HCT116 (cell line): ENCODE data around the gene ROR2. TPM values are rescaled to one million over a fixed set of nuclear protein-coding genes. Genes with fewer than 3 reads are reported as not detected.

Experiments
- ATAC-seq: fragments of 200-7000 bp; cut with Tn5 transposase; 2 replicates; pipeline ENCODE4 v1.9.1; 2020; ENCODE audit warnings: mild to moderate bottlenecking, moderate library complexity
- BruUV-seq: library from RNA; stranded (reverse); fragments of 400-500 nt; replicated peaks from 2 replicates; lab custom pipeline; 2021; lab: Mats Ljungman, UMichigan
- CTCF ChIA-PET: fragments of 300-600 bp; sonication (Branson Sonifier 250); formaldehyde crosslinking; loops from one replicate; lab custom pipeline; 2021; ENCODE audit warnings: antibody characterized with exemption; lab: Charles Lee
- POLR2A ChIA-PET: fragments of 300-600, 350-600 bp; sonication (Branson Sonifier 250); formaldehyde crosslinking; loops from one replicate; lab custom pipeline; 2021; ENCODE audit warnings: antibody characterized with exemption; lab: Charles Lee
- RAD21 ChIA-PET, 2 experiments: fragments of 300-600 bp; sonication (Branson Sonifier 250); formaldehyde crosslinking; loops; one replicate each; lab custom pipeline; 2023; ENCODE audit warnings: low total read pairs in 2 of 2; ENCODE audit not compliant: uncharacterized antibody in 2 of 2, unreplicated experiment in 2 of 2, low non-redundant PET in 1 of 2; lab: Charles Lee
- DNase-seq: peaks from one replicate; pipeline ENCODE4 v3.0.0-alpha.2; 2010; ENCODE audit warnings: low read depth, low spot score
- H2AFZ ChIP-seq: fragments of 200-600 bp; shearing (Covaris generic), sonication (generic); 2 replicates; pipeline ENCODE4 v1.6.1; 2017; ENCODE audit warnings: low read depth, mixed run types, mixed read lengths, antibody characterized with exemption, low read length; ENCODE audit not compliant: poor library complexity, severe bottlenecking
- H3K27ac ChIP-seq: 2 replicates; pipeline ENCODE4 v1.5.1; 2012; ENCODE audit warnings: low read depth, low read length
- H3K27me3 ChIP-seq: fragments of 200-600 bp; sonication (generic); 2 replicates; pipeline ENCODE4 v1.6.1; 2016; ENCODE audit warnings: mixed run types, low read length, mixed read lengths; ENCODE audit not compliant: insufficient read depth
- H3K36me3 ChIP-seq, 2 experiments: fragments of 200-500 bp in 1 of 2; fragments of 200-600 bp in 1 of 2; sonication (Bioruptor generic) in 1 of 2; sonication (generic) in 1 of 2; 2 replicates each; pipeline versions ENCODE4 v1.5.1 to v1.6.1; 2014 to 2016; ENCODE audit warnings: low read length in 2 of 2, inconsistent platforms in 1 of 2, mixed read lengths in 1 of 2, mixed run types in 1 of 2; ENCODE audit not compliant: insufficient read depth in 2 of 2, control insufficient read depth in 1 of 2
- H3K4me1 ChIP-seq, 2 experiments: fragments of 200-600 bp in 1 of 2; sonication (generic) in 1 of 2; 2 replicates each; pipeline versions ENCODE4 v1.5.1 to v1.6.1; 2012 to 2017; ENCODE audit warnings: low read length in 2 of 2, inconsistent platforms in 1 of 2, mild to moderate bottlenecking in 1 of 2, mixed read lengths in 1 of 2, mixed run types in 1 of 2, moderate library complexity in 1 of 2; ENCODE audit not compliant: insufficient read depth in 2 of 2, control insufficient read depth in 1 of 2
- H3K4me2 ChIP-seq: fragments of 200-600 bp; sonication (generic); 2 replicates; pipeline ENCODE4 v1.6.1; 2017; ENCODE audit warnings: mixed run types, low read length, mixed read lengths
- H3K4me3 ChIP-seq, 2 experiments: fragments of 200-600 bp in 1 of 2; sonication (generic) in 1 of 2; replicated peaks in 1 of 2; 2 replicates each; pipeline ENCODE4 v1.5.1; 2011 to 2016; ENCODE audit warnings: low read length in 2 of 2, control low read depth in 1 of 2, low read depth in 1 of 2, mild to moderate bottlenecking in 1 of 2, mixed read lengths in 1 of 2, mixed run types in 1 of 2
- H3K79me2 ChIP-seq: fragments of 200-600 bp; sonication (generic); 2 replicates; pipeline ENCODE4 v1.6.1; 2017; ENCODE audit warnings: mild to moderate bottlenecking, mixed run types, low read length, moderate library complexity, mixed read lengths; ENCODE audit not compliant: insufficient read depth
- H3K9ac ChIP-seq: fragments of 200-600 bp; sonication (generic); 2 replicates; pipeline ENCODE4 v1.6.1; 2016; ENCODE audit warnings: low read length, mixed read lengths
- H3K9me2 ChIP-seq: fragments of 200-600 bp; sonication (generic), shearing (Covaris generic); 2 replicates; pipeline ENCODE4 v1.6.1; 2017; ENCODE audit warnings: mixed run types, mild to moderate bottlenecking, moderate library complexity; ENCODE audit not compliant: insufficient read depth
- H3K9me3 ChIP-seq, 2 experiments: fragments of 200-500 bp in 1 of 2; fragments of 200-600 bp in 1 of 2; sonication (Bioruptor generic) in 1 of 2; sonication (generic) in 1 of 2; 2 replicates each; pipeline ENCODE4 v1.6.1; 2014 to 2017; ENCODE audit warnings: low read length in 2 of 2, mixed read lengths in 2 of 2, inconsistent platforms in 1 of 2, low read depth in 1 of 2, mild to moderate bottlenecking in 1 of 2, mixed run types in 1 of 2, moderate library complexity in 1 of 2; ENCODE audit not compliant: control insufficient read depth in 1 of 2, insufficient read depth in 1 of 2
- H4K20me1 ChIP-seq: fragments of 200-600 bp; sonication (generic), shearing (Covaris generic); 2 replicates; pipeline ENCODE4 v1.6.1; 2017; ENCODE audit warnings: mixed run types, mild to moderate bottlenecking, moderate library complexity; ENCODE audit not compliant: insufficient read depth
- CBX3 ChIP-seq: IDR thresholded peaks from 2 replicates; pipeline ENCODE4 v1.6.1; 2012; ENCODE audit warnings: low read depth
- CEBPB ChIP-seq: IDR thresholded peaks from 2 replicates; pipeline ENCODE4 v1.6.1; 2012; ENCODE audit warnings: low read depth
- EGR1 ChIP-seq: IDR thresholded peaks from 2 replicates; pipeline ENCODE4 v1.6.1; 2012; ENCODE audit warnings: low read depth
- EZH2 ChIP-seq: fragments of 200-600 bp; sonication (generic); IDR thresholded peaks from 2 replicates; pipeline ENCODE4 v1.6.1; 2017; ENCODE audit warnings: antibody characterized with exemption, mixed run types
- EZH2phosphoT487 ChIP-seq: fragments of 200-600 bp; IDR thresholded peaks from 2 replicates; pipeline ENCODE4 v1.6.1; 2018; ENCODE audit warnings: antibody characterized with exemption, borderline replicate concordance
- FOSL1 ChIP-seq: IDR thresholded peaks from 2 replicates; pipeline ENCODE4 v1.6.1; 2012; ENCODE audit warnings: low read depth
- JUND ChIP-seq: IDR thresholded peaks from 2 replicates; pipeline ENCODE4 v1.6.1; 2012
- POLR2A ChIP-seq: IDR thresholded peaks from 2 replicates; pipeline ENCODE4 v1.7.0; 2011; ENCODE audit warnings: borderline replicate concordance; ENCODE audit not compliant: insufficient read depth, insufficient read length; ENCODE audit errors: extremely low read depth
- POLR2AphosphoS5 ChIP-seq: IDR thresholded peaks from 2 replicates; pipeline ENCODE4 v1.6.1; 2011; ENCODE audit warnings: mild to moderate bottlenecking, low read depth, low read length, moderate library complexity
- RAD21 ChIP-seq: IDR thresholded peaks from 2 replicates; pipeline ENCODE4 v1.6.1; 2012; ENCODE audit warnings: low read depth, mild to moderate bottlenecking
- SIN3A ChIP-seq: IDR thresholded peaks from 2 replicates; pipeline ENCODE4 v1.6.1; 2012; ENCODE audit warnings: low read depth
- SP1 ChIP-seq: IDR thresholded peaks from 2 replicates; pipeline ENCODE4 v1.6.1; 2012; ENCODE audit warnings: low read depth
- SRF ChIP-seq: IDR thresholded peaks from 2 replicates; pipeline ENCODE4 v1.6.1; 2012; ENCODE audit warnings: low read depth
- TCF7L2 ChIP-seq: IDR thresholded peaks from 2 replicates; pipeline ENCODE4 v1.7.0; 2011; ENCODE audit warnings: borderline replicate concordance, inconsistent platforms; ENCODE audit not compliant: insufficient read depth, insufficient read length; ENCODE audit errors: extremely low read depth
- YY1 ChIP-seq: IDR thresholded peaks from 2 replicates; pipeline ENCODE4 v1.6.1; 2011; ENCODE audit warnings: low read length, low read depth, moderate library complexity, mild to moderate bottlenecking; ENCODE audit not compliant: insufficient replicate concordance; ENCODE audit errors: extremely low read depth
- ZNF274 ChIP-seq: fragments of 200-500 bp; sonication (Bioruptor generic); IDR thresholded peaks from 2 replicates; pipeline ENCODE4 v1.6.1; 2014; ENCODE audit warnings: mild to moderate bottlenecking, low read depth, low read length, inconsistent platforms
- intact Hi-C: fragments of 100-400 bp; cut with micrococcal nuclease; formaldehyde crosslinking; loops from 2 replicates; pipeline ENCODE4 v1.10.0; 2022
- total RNA-seq: library from RNA; stranded (reverse); gene quantifications from one replicate; pipeline ENCODE4 v1.2.1, GENCODE V29; 2021; ENCODE audit not compliant: unreplicated experiment
- TF ChIP-seq, protein P1 (sequence below): IDR thresholded peaks from 2 replicates; pipeline ENCODE4 v1.6.1; 2011; ENCODE audit warnings: mild to moderate bottlenecking, low read length, moderate library complexity; ENCODE audit not compliant: insufficient replicate concordance; ENCODE audit errors: extremely low read depth
- TF ChIP-seq, protein P2 (sequence below): IDR thresholded peaks from 2 replicates; pipeline ENCODE4 v1.6.1; 2012; ENCODE audit warnings: low read depth
- TF ChIP-seq, protein P3 (sequence below): IDR thresholded peaks from 2 replicates; pipeline ENCODE4 v1.6.1; 2012

The ROR2 gene
- total RNA-seq, 1 experiment from 2014 or later = 15.7 TPM

DNA sequence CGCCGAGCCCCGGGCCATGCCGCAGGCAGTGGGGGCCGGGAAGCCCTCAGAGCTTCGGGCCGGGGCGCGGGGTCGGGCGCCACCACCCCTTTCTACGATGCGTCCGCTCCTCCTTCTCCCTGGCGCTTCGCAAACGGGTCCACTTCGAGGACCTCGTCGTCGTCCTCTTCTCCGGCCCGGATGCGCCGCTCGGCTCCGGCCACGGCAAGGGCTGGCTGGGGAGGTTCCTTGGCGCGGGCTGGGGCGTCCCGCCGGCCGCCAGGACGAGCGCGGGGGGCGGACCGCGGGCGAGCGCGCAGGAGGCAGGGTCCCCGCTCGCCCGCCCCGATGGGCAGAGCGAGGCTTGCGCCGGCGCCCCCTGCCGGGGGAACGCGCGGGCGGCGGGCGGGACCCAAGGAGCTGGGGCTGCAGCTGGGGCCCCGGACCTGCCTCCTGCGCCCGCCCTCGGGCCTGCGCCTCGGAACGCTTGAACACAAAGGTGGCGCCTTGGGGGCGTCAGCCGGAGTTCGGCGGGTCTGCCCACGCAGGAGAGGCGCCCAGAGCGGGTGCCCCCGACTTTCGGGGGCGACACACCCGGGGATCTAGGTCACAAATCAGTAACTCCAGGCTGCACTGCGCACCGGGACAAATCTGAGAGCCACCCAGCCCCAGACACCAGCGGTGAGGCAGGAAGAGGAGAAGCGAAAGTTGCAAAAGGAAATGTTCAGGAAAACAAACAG lies at the start of gene ROR2 (continued):
- TF ChIP-seq SP1 = no peak
- TF ChIP-seq RAD21 = peak; percentile 49
- peak; percentile 67 for TF ChIP-seq SIN3A
- TF ChIP-seq FOSL1 = no peak
- peak; percentile 61 for TF ChIP-seq YY1
- no peak for TF ChIP-seq SRF
- TF ChIP-seq POLR2AphosphoS5 = peak; percentile 67

DNA sequence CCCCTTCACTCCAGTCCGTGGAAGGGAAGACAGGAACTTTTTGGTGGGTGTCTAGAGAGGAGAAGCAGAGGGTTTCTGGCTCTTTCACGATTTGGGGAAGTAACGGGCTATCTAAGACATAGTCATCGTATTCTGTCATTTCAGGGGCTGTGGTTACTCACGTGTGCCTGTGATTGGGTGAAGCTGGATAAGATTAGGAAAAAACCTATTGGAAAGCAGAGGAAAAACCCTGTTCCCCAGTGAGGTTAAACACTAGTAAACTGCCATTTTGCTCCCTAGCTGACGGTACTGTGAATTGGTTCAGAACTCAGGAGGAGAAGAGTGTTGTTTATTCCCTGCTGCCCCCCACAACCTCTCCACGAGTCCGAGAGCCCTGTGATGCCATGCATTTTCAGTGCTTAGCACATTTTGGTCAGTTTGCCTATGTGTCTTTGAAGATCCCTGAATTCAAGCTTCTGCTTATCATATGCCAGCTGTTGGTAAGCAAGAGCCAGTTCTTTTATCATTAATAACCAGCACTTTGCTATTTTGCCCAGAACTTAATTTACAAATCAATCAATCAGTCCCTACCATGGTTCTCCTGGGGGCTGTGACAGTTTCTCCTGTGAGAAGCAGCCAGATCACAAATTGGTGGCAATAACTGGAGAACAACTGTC lies 45.1 kb upstream of the ROR2 start:
- BruUV-seq = no TSS peak
- no peaks in the 10 kb centered on the region for H4K20me1 ChIP-seq
- ChIA-PET RAD21 (no interaction called here), CTCF (no interaction called here), POLR2A (no interaction called here)
- no peaks in the 10 kb centered on the region for H3K9me3 ChIP-seq
- no peaks in the 10 kb centered on the region for H3K4me1 ChIP-seq
- H3K4me2 ChIP-seq = no peak overlapping the region
- no peak for ATAC-seq
- no peak overlapping the region for H3K27ac ChIP-seq
- intact Hi-C loops = no loop called here
- H3K9me2 ChIP-seq = no peaks in the 10 kb centered on the region
- no peaks in the 10 kb centered on the region for H3K36me3 ChIP-seq
- no peak overlapping the region for H3K4me3 ChIP-seq
- no peak for DNase-seq
- H3K79me2 ChIP-seq = no peaks in the 10 kb centered on the region
- H3K27me3 ChIP-seq = peaks cover 3% of the 10 kb centered on the region; the same call in 1 of the 2 replicates
- H3K9ac ChIP-seq = no peak overlapping the region
- H2AFZ ChIP-seq = no peak overlapping the region
- TF ChIP-seq, protein P1, sequence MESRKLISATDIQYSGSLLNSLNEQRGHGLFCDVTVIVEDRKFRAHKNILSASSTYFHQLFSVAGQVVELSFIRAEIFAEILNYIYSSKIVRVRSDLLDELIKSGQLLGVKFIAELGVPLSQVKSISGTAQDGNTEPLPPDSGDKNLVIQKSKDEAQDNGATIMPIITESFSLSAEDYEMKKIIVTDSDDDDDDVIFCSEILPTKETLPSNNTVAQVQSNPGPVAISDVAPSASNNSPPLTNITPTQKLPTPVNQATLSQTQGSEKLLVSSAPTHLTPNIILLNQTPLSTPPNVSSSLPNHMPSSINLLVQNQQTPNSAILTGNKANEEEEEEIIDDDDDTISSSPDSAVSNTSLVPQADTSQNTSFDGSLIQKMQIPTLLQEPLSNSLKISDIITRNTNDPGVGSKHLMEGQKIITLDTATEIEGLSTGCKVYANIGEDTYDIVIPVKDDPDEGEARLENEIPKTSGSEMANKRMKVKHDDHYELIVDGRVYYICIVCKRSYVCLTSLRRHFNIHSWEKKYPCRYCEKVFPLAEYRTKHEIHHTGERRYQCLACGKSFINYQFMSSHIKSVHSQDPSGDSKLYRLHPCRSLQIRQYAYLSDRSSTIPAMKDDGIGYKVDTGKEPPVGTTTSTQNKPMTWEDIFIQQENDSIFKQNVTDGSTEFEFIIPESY = no peak
- TF ChIP-seq SIN3A (no peak), EZH2phosphoT487 (no peak), JUND (no peak), EZH2 (no peak), RAD21 (no peak), CBX3 (no peak), FOSL1 (no peak), SP1 (no peak), ZNF274 (no peak), TCF7L2 (no peak), POLR2AphosphoS5 (no peak), EGR1 (no peak), YY1 (no peak), POLR2A (no peak), CEBPB (no peak)
- TF ChIP-seq, protein P2, sequence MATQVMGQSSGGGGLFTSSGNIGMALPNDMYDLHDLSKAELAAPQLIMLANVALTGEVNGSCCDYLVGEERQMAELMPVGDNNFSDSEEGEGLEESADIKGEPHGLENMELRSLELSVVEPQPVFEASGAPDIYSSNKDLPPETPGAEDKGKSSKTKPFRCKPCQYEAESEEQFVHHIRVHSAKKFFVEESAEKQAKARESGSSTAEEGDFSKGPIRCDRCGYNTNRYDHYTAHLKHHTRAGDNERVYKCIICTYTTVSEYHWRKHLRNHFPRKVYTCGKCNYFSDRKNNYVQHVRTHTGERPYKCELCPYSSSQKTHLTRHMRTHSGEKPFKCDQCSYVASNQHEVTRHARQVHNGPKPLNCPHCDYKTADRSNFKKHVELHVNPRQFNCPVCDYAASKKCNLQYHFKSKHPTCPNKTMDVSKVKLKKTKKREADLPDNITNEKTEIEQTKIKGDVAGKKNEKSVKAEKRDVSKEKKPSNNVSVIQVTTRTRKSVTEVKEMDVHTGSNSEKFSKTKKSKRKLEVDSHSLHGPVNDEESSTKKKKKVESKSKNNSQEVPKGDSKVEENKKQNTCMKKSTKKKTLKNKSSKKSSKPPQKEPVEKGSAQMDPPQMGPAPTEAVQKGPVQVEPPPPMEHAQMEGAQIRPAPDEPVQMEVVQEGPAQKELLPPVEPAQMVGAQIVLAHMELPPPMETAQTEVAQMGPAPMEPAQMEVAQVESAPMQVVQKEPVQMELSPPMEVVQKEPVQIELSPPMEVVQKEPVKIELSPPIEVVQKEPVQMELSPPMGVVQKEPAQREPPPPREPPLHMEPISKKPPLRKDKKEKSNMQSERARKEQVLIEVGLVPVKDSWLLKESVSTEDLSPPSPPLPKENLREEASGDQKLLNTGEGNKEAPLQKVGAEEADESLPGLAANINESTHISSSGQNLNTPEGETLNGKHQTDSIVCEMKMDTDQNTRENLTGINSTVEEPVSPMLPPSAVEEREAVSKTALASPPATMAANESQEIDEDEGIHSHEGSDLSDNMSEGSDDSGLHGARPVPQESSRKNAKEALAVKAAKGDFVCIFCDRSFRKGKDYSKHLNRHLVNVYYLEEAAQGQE = no peak
- TF ChIP-seq, protein P3, sequence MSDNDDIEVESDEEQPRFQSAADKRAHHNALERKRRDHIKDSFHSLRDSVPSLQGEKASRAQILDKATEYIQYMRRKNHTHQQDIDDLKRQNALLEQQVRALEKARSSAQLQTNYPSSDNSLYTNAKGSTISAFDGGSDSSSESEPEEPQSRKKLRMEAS = no peak
